ENCODE data around the gene POLA2.
"Not testable (repeated sequence)": the region's sequence is repeated elsewhere in the genome, so short reads cannot be mapped to it uniquely, and the experiment has no call there.

POLA2 gene

GRCh38 chr11:65241692-65242091 lies 20.1 kb upstream of the POLA2 start:
- no peak for DNase-seq (ENCODE audit: low read depth)

GRCh38 chr11:65242389-65242788 lies 19.4 kb upstream of the POLA2 start:
- no peak for DNase-seq (ENCODE audit: low read depth)

- DNase-seq (ENCODE audit: low read depth): no peak
Measured at GRCh38 chr11:65243797-65244196, 18.0 kb upstream of the POLA2 start.

GRCh38 chr11:65245046-65245445 lies 16.7 kb upstream of the POLA2 start:
- DNase-seq (ENCODE audit: low read depth): not testable (repeated sequence)

- DNase-seq (ENCODE audit: low read depth): no peak
Measured at GRCh38 chr11:65246506-65246905, 15.3 kb upstream of the POLA2 start.

- not testable (repeated sequence) for DNase-seq (ENCODE audit: low read depth)
Measured at GRCh38 chr11:65248184-65248710, 13.5 kb upstream of the POLA2 start.

GRCh38 chr11:65251476-65251875 lies 10.3 kb upstream of the POLA2 start:
- DNase-seq (ENCODE audit: low read depth): no peak

GRCh38 chr11:65254724-65255123 lies 7.0 kb upstream of the POLA2 start:
- no peak for DNase-seq (ENCODE audit: low read depth)

- no peak for DNase-seq (ENCODE audit: low read depth)
Measured at GRCh38 chr11:65258988-65259387, 2.8 kb upstream of the POLA2 start.

GRCh38 chr11:65260302-65260701 lies 1.5 kb upstream of the POLA2 start:
- no peak for DNase-seq (ENCODE audit: low read depth)

GRCh38 chr11:65260756-65261590 lies 789 bp upstream of the POLA2 start:
- no peak for DNase-seq (ENCODE audit: low read depth)

- DNase-seq (ENCODE audit: low read depth): no peak
Measured at GRCh38 chr11:65262381-65262680, 569 bp downstream of the POLA2 start.

- DNase-seq (ENCODE audit: low read depth): no peak
Measured at GRCh38 chr11:65262776-65263175, 1.0 kb downstream of the POLA2 start.

- DNase-seq (ENCODE audit: low read depth): not testable (repeated sequence)
Measured at GRCh38 chr11:65264747-65265146, 3.0 kb downstream of the POLA2 start.

GRCh38 chr11:65266210-65266609 lies 4.4 kb downstream of the POLA2 start:
- no peak for DNase-seq (ENCODE audit: low read depth)

- DNase-seq (ENCODE audit: low read depth): peak; percentile 85
Measured at GRCh38 chr11:65274735-65275682, 13.2 kb downstream of the POLA2 start.

- DNase-seq (ENCODE audit: low read depth): no peak
Measured at GRCh38 chr11:65275906-65276305, 14.1 kb downstream of the POLA2 start.

GRCh38 chr11:65277631-65278277 lies 16.0 kb downstream of the POLA2 start:
- no peak for DNase-seq (ENCODE audit: low read depth)

- DNase-seq (ENCODE audit: low read depth): no peak
Measured at GRCh38 chr11:65278356-65278755, 16.6 kb downstream of the POLA2 start.

GRCh38 chr11:65279279-65279678 lies 17.5 kb downstream of the POLA2 start:
- DNase-seq (ENCODE audit: low read depth): no peak

GRCh38 chr11:65279741-65280440 lies 18.1 kb downstream of the POLA2 start:
- DNase-seq (ENCODE audit: low read depth): peak; percentile 74

- DNase-seq (ENCODE audit: low read depth): no peak
Measured at GRCh38 chr11:65280646-65281045, 18.9 kb downstream of the POLA2 start.

Data from stromal cell of bone marrow (primary cell).